Measurements from ENCODE around the gene LY9.

DNA sequence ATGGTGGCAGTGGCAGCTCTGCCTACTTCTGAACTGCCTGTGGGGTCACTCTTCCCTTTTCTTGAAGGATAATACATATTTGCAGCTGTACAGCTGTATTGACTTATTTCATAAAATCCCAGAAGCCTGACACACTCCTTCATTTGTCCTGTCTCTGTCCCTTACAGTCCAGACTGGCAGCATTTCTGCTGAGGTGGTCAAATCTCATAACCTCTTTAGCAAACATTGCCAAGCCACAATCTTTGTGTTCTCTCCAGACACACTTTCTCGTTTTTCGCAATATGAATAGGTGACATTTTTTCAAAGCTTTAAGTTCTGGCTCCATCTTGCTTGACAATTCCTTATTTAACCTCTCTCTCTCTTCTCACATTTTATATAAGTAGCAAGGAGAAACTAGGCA is 15.2 kb downstream of the LY9 start:
- TF ChIP-seq, protein P1, sequence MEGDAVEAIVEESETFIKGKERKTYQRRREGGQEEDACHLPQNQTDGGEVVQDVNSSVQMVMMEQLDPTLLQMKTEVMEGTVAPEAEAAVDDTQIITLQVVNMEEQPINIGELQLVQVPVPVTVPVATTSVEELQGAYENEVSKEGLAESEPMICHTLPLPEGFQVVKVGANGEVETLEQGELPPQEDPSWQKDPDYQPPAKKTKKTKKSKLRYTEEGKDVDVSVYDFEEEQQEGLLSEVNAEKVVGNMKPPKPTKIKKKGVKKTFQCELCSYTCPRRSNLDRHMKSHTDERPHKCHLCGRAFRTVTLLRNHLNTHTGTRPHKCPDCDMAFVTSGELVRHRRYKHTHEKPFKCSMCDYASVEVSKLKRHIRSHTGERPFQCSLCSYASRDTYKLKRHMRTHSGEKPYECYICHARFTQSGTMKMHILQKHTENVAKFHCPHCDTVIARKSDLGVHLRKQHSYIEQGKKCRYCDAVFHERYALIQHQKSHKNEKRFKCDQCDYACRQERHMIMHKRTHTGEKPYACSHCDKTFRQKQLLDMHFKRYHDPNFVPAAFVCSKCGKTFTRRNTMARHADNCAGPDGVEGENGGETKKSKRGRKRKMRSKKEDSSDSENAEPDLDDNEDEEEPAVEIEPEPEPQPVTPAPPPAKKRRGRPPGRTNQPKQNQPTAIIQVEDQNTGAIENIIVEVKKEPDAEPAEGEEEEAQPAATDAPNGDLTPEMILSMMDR (IDR thresholded peaks at IDR 0.05), result no peak
- TF ChIP-seq POLR2A (IDR thresholded peaks at IDR 0.05), result no peak
- no peak for TF ChIP-seq EP300 (IDR thresholded peaks at IDR 0.05)

All from ovary (tissue), 3 donors.